DMS53 treated with DMSO at 0.1 percent for 48 hours (cell line): ENCODE data around the gene GPR141.
A peak's percentile ranks its signal among the peaks of the same experiment; 100 is the strongest.

Experiments used
- DNase-seq: peaks from one replicate; lab custom pipeline; 2025; ENCODE audit not compliant: unreplicated experiment; lab: John Stamatoyannopoulos, UW

GPR141 gene

GRCh38 chr7:37683246-37684120, at the start of gene GPR141:
Gene GPR141 (plus strand): TSS chr7:37683766. CDS start chr7:37740394, 56,628 bp downstream.
- peak; percentile 87 for DNase-seq

- DNase-seq = no peak
Measured at GRCh38 chr7:37635346-37635745, 48.2 kb upstream of the GPR141 start.

- DNase-seq = no peak
Measured at GRCh38 chr7:37642028-37642540, 41.5 kb upstream of the GPR141 start.

GRCh38 chr7:37643876-37644275, 39.7 kb upstream of the GPR141 start:
- no peak for DNase-seq

- DNase-seq = no peak
Measured at GRCh38 chr7:37645282-37646050, 38.1 kb upstream of the GPR141 start.

GRCh38 chr7:37656913-37657530, 26.5 kb upstream of the GPR141 start:
- no peak for DNase-seq

GRCh38 chr7:37657816-37658215, 25.8 kb upstream of the GPR141 start:
- no peak for DNase-seq

GRCh38 chr7:37659971-37660565, 23.5 kb upstream of the GPR141 start:
- no peak for DNase-seq

- no peak for DNase-seq
Measured at GRCh38 chr7:37660614-37661013, 23.0 kb upstream of the GPR141 start.

- DNase-seq = no peak
Measured at GRCh38 chr7:37663693-37664092, 19.9 kb upstream of the GPR141 start.

GRCh38 chr7:37665352-37666022, 18.1 kb upstream of the GPR141 start:
- DNase-seq = no peak

- DNase-seq = no peak
Measured at GRCh38 chr7:37666026-37666799, 17.4 kb upstream of the GPR141 start.

- no peak for DNase-seq
Measured at GRCh38 chr7:37669818-37670217, 13.7 kb upstream of the GPR141 start.

GRCh38 chr7:37670436-37670835, 13.1 kb upstream of the GPR141 start:
- no peak for DNase-seq

GRCh38 chr7:37671876-37672275, 11.7 kb upstream of the GPR141 start:
- DNase-seq = no peak

- DNase-seq = no peak
Measured at GRCh38 chr7:37672926-37673325, 10.6 kb upstream of the GPR141 start.

- no peak for DNase-seq
Measured at GRCh38 chr7:37673523-37673922, 10.0 kb upstream of the GPR141 start.

GRCh38 chr7:37674531-37674930, 9.0 kb upstream of the GPR141 start:
- no peak for DNase-seq

GRCh38 chr7:37675749-37676148, 7.8 kb upstream of the GPR141 start:
- DNase-seq = no peak

GRCh38 chr7:37684927-37685326, 1.4 kb downstream of the GPR141 start:
- DNase-seq = no peak
